Dermis blood vessel endothelial cell (primary cell): Measurements from ENCODE around the gene POTEI. TPM values are rescaled to one million over a fixed set of nuclear protein-coding genes. Genes with fewer than 3 reads are reported as not detected.
"Not testable (repeated sequence)": the region's sequence is repeated elsewhere in the genome, so short reads cannot be mapped to it uniquely, and the experiment has no call there.

Experiments used
- DNase-seq: peaks from one replicate; pipeline ENCODE4 v3.0.0; 2010
- total RNA-seq: library from RNA; depleted of rRNA; stranded (reverse); fragments of >200 nt; gene quantifications from 2 replicates; pipeline ENCODE4 v1.2.3, GENCODE V29; 2014

Gene POTEI
- total RNA-seq, 1 donor from 2014 or later = 0.34 TPM

- DNase-seq = not testable (repeated sequence)
Observed at GRCh38 chr2:130454712-130455083, 54.4 kb downstream of the POTEI start.

GRCh38 chr2:130453955-130454711 lies 55.0 kb downstream of the POTEI start:
- not testable (repeated sequence) for DNase-seq

GRCh38 chr2:130452897-130453296 lies 56.2 kb downstream of the POTEI start:
- not testable (repeated sequence) for DNase-seq

GRCh38 chr2:130451823-130452222 lies 57.3 kb downstream of the POTEI start:
- DNase-seq = not testable (repeated sequence)

- not testable (repeated sequence) for DNase-seq
Observed at GRCh38 chr2:130451278-130451677, 57.9 kb downstream of the POTEI start.

- not testable (repeated sequence) for DNase-seq
Observed at GRCh38 chr2:130450366-130450765, 58.8 kb downstream of the POTEI start.

GRCh38 chr2:130427631-130428030 lies 81.5 kb downstream of the POTEI start:
- peak; percentile 41 for DNase-seq

GRCh38 chr2:130418845-130419244 lies 90.3 kb downstream of the POTEI start:
- not testable (repeated sequence) for DNase-seq

GRCh38 chr2:130416693-130417092 lies 92.4 kb downstream of the POTEI start:
- DNase-seq = not testable (repeated sequence)

Other genes with a start within 250 kb of the POTEI start
- 92.1 and 98.0 TPM in 2 replicates for gene IMP4, start 166.4 kb downstream of the POTEI start, total RNA-seq
- gene PTPN18, start 153.3 kb downstream of the POTEI start, total RNA-seq = 36.9 and 56.6 TPM in 2 replicates
- gene CFC1B, start 11.9 kb upstream of the POTEI start, total RNA-seq = not detected in 2 replicates
- gene CFC1, start 90.2 kb upstream of the POTEI start, total RNA-seq = not detected in 2 replicates
- gene POTEJ, start 102.1 kb upstream of the POTEI start, total RNA-seq = 0.34 and 0.47 TPM in 2 replicates
- gene GPR148, start 219.7 kb upstream of the POTEI start, total RNA-seq = not detected in 2 replicates
- gene AMER3, start 246.2 kb upstream of the POTEI start, total RNA-seq = not detected in 2 replicates